ENCODE data around the gene TOM1L1. TPM values are rescaled to one million over a fixed set of nuclear protein-coding genes. Genes with fewer than 3 reads are reported as not detected.

The TOM1L1 gene
- total RNA-seq, result 10 to 100 TPM; 36.5 to 74.5 (median 61.9) TPM
- long read RNA-seq, transcript TOM1L1-221 (16 exons, 2,507 nt), result major isoform, 8 of 25 reads
- long read RNA-seq, partial matches to known transcripts, result 4 of 25 reads
- long read RNA-seq, other reads (novel, unspliced or antisense), result 11 of 25 reads

- H3K4me1 ChIP-seq, result peaks cover 0 to 28% (median 5%) of the 10 kb centered on the region in 4 donors
- H3K9me3 ChIP-seq, result no peaks in the 10 kb centered on the region
- peak within 1 kb of the TSS in 1 of 3 donors; percentile 63 for H3K27ac ChIP-seq
- 3% methylated on average over 20 of the region's 67 CpGs for WGBS (ENCODE audit: insufficient coverage, low coverage, low lambda C conversion rate, missing lambda C conversion rate)
- no peaks in the 10 kb centered on the region for H3K36me3 ChIP-seq
- intact Hi-C loops (cut with DNase I), result no loop called here
- peak within 1 kb of the TSS in 1 of 3 donors; percentile 57 for H3K4me3 ChIP-seq
- TF ChIP-seq POLR2A (IDR thresholded peaks at IDR 0.05), result peak; percentile 81
- TF ChIP-seq, protein P1, sequence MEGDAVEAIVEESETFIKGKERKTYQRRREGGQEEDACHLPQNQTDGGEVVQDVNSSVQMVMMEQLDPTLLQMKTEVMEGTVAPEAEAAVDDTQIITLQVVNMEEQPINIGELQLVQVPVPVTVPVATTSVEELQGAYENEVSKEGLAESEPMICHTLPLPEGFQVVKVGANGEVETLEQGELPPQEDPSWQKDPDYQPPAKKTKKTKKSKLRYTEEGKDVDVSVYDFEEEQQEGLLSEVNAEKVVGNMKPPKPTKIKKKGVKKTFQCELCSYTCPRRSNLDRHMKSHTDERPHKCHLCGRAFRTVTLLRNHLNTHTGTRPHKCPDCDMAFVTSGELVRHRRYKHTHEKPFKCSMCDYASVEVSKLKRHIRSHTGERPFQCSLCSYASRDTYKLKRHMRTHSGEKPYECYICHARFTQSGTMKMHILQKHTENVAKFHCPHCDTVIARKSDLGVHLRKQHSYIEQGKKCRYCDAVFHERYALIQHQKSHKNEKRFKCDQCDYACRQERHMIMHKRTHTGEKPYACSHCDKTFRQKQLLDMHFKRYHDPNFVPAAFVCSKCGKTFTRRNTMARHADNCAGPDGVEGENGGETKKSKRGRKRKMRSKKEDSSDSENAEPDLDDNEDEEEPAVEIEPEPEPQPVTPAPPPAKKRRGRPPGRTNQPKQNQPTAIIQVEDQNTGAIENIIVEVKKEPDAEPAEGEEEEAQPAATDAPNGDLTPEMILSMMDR (IDR thresholded peaks at IDR 0.05), result peak in 3 of 4 donors; percentile 29 to 53 (median 42)
- DNase-seq (peak; percentile 89 to 95 (median 94)), ATAC-seq (peak; percentile 86 to 96 (median 90))
- no peaks in the 10 kb centered on the region for H3K27me3 ChIP-seq
These were observed at the start of gene TOM1L1 for GRCh38 chr17:54900457-54901229. Gene TOM1L1 (plus strand): TSS chr17:54900852. CDS start chr17:54900866, 14 bp downstream.

DNA sequence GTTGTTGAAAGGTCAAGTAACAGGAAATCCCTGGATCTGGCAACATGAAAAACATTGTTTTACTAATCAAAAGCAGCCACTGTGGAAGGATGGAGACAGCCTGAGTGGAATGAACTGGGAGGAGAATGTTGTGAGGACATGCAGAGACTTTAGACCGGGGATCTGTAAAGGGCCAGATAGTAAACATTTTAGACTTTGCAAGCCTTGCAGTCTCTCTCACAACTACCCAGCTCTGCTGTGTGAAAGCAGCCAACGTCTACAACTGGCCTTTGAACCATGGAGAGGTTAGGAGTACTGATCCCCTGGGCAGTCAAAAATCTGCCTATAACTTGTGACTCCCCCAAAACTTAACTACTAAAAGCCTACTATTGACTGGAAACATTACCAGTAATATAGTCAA, 41.5 kb upstream of the TOM1L1 start:
- 25% methylated on average over 2 of the region's 2 CpGs for WGBS (ENCODE audit: insufficient coverage, low coverage, low lambda C conversion rate, missing lambda C conversion rate)
- H3K27ac ChIP-seq, result peak overlapping the region in 1 of 3 donors; percentile 30
- TF ChIP-seq, protein P1 (IDR thresholded peaks at IDR 0.05), result no peak
- TF ChIP-seq POLR2A (IDR thresholded peaks at IDR 0.05), result no peak
- no peak overlapping the region for H3K4me3 ChIP-seq
- no peaks in the 10 kb centered on the region for H3K36me3 ChIP-seq
- peak; percentile 88 to 98 (median 96) for ATAC-seq
- no peaks in the 10 kb centered on the region for H3K9me3 ChIP-seq
- intact Hi-C loops (cut with DNase I), result no loop called here
- H3K27me3 ChIP-seq, result no peaks in the 10 kb centered on the region
- DNase-seq, result peak in 1 of 3 donors; percentile 68
- H3K4me1 ChIP-seq, result peaks cover 0 to 36% (median 14%) of the 10 kb centered on the region in 4 donors

GRCh38 chr17:54860617-54861470, 39.8 kb upstream of the TOM1L1 start:
- WGBS (ENCODE audit: insufficient coverage, low coverage, low lambda C conversion rate, missing lambda C conversion rate), result 79% methylated on average over 7 of the region's 9 CpGs

GRCh38 chr17:54861471-54861983, 39.1 kb upstream of the TOM1L1 start:
- WGBS (ENCODE audit: insufficient coverage, low coverage, low lambda C conversion rate, missing lambda C conversion rate), result 59% methylated on average over 4 of the region's 4 CpGs
- no peaks in the 10 kb centered on the region for H3K27me3 ChIP-seq
- no peak overlapping the region for H3K4me3 ChIP-seq
- peaks cover 0 to 41% (median 20%) of the 10 kb centered on the region in 4 donors for H3K4me1 ChIP-seq
- no peaks in the 10 kb centered on the region for H3K36me3 ChIP-seq
- intact Hi-C loops (cut with DNase I), result no loop called here
- no peak for TF ChIP-seq POLR2A (IDR thresholded peaks at IDR 0.05)
- TF ChIP-seq, protein P1 (IDR thresholded peaks at IDR 0.05), result no peak
- ATAC-seq, result no peak
- no peak for DNase-seq
- no peak overlapping the region for H3K27ac ChIP-seq
- no peaks in the 10 kb centered on the region for H3K9me3 ChIP-seq

More at GRCh38 chr17:54860617-54861470, 39.8 kb upstream of the TOM1L1 start:
- Histone ChIP-seq H3K4me1 (peaks cover 0 to 41% (median 20%) of the 10 kb centered on the region in 4 donors), H3K4me3 (no peak overlapping the region), H3K27me3 (no peaks in the 10 kb centered on the region), H3K9me3 (no peaks in the 10 kb centered on the region), H3K27ac (no peak overlapping the region), H3K36me3 (no peaks in the 10 kb centered on the region)
- intact Hi-C loops (cut with DNase I), result no loop called here
- DNase-seq (no peak), ATAC-seq (no peak)
- no peak for TF ChIP-seq POLR2A (IDR thresholded peaks at IDR 0.05)
- TF ChIP-seq, protein P1 (IDR thresholded peaks at IDR 0.05), result no peak

Measured in right lobe of liver (tissue), 6 donors.